Measurements from ENCODE around the gene VPS41.

Gene VPS41

GRCh38 chr7:38727184-38727940 is 181.6 kb downstream of the VPS41 start:
- no peaks in the 10 kb centered on the region for H3K27me3 ChIP-seq (ENCODE audit: control insufficient read depth, insufficient read depth, low read length, poor library complexity, severe bottlenecking)
- no peaks in the 10 kb centered on the region for H3K4me1 ChIP-seq (ENCODE audit: control insufficient read depth, insufficient read depth, low read length)
- no peaks in the 10 kb centered on the region for H3K9me3 ChIP-seq (ENCODE audit: control insufficient read depth, low read length)
- no peak overlapping the region for H3K4me3 ChIP-seq (ENCODE audit: insufficient read depth, low read depth, low read length)
- 92% methylated on average over 3 to 4 of the region's 4 CpGs for WGBS, 2 experiments
- H3K36me3 ChIP-seq (ENCODE audit: control insufficient read depth, insufficient read depth, low read length) = peaks cover 8% of the 10 kb centered on the region
- no peak overlapping the region for H3K27ac ChIP-seq (ENCODE audit: insufficient read depth, low read depth, low read length, poor library complexity, severe bottlenecking)

GRCh38 chr7:38723327-38723726 is 185.7 kb downstream of the VPS41 start:
- Histone ChIP-seq H3K36me3 (ENCODE audit: control insufficient read depth, insufficient read depth, low read length) (peaks cover 8% of the 10 kb centered on the region), H3K4me3 (ENCODE audit: insufficient read depth, low read depth, low read length) (no peak overlapping the region), H3K4me1 (ENCODE audit: control insufficient read depth, insufficient read depth, low read length) (no peaks in the 10 kb centered on the region), H3K9me3 (ENCODE audit: control insufficient read depth, low read length) (no peaks in the 10 kb centered on the region), H3K27ac (ENCODE audit: insufficient read depth, low read depth, low read length, poor library complexity, severe bottlenecking) (no peak overlapping the region), H3K27me3 (ENCODE audit: control insufficient read depth, insufficient read depth, low read length, poor library complexity, severe bottlenecking) (no peaks in the 10 kb centered on the region)
- 95 to 96% methylated on average over 9 to 10 of the region's 10 CpGs for WGBS, 2 experiments

GRCh38 chr7:38716397-38716796 is 192.6 kb downstream of the VPS41 start:
- 92% methylated on average over 4 of the region's 4 CpGs for WGBS, 2 experiments
- Histone ChIP-seq H3K4me3 (ENCODE audit: insufficient read depth, low read depth, low read length) (no peak overlapping the region), H3K9me3 (ENCODE audit: control insufficient read depth, low read length) (no peaks in the 10 kb centered on the region), H3K27me3 (ENCODE audit: control insufficient read depth, insufficient read depth, low read length, poor library complexity, severe bottlenecking) (no peaks in the 10 kb centered on the region), H3K4me1 (ENCODE audit: control insufficient read depth, insufficient read depth, low read length) (no peaks in the 10 kb centered on the region), H3K27ac (ENCODE audit: insufficient read depth, low read depth, low read length, poor library complexity, severe bottlenecking) (no peak overlapping the region), H3K36me3 (ENCODE audit: control insufficient read depth, insufficient read depth, low read length) (no peaks in the 10 kb centered on the region)

- Histone ChIP-seq H3K27me3 (ENCODE audit: control insufficient read depth, insufficient read depth, low read length, poor library complexity, severe bottlenecking) (no peaks in the 10 kb centered on the region), H3K36me3 (ENCODE audit: control insufficient read depth, insufficient read depth, low read length) (no peaks in the 10 kb centered on the region), H3K9me3 (ENCODE audit: control insufficient read depth, low read length) (no peaks in the 10 kb centered on the region), H3K27ac (ENCODE audit: insufficient read depth, low read depth, low read length, poor library complexity, severe bottlenecking) (no peak overlapping the region), H3K4me3 (ENCODE audit: insufficient read depth, low read depth, low read length) (no peak overlapping the region), H3K4me1 (ENCODE audit: control insufficient read depth, insufficient read depth, low read length) (no peaks in the 10 kb centered on the region)
- 98% methylated on average over 3 of the region's 4 CpGs for WGBS, 2 experiments
These were observed 199.9 kb downstream of the VPS41 start for GRCh38 chr7:38709123-38709522.

DNA sequence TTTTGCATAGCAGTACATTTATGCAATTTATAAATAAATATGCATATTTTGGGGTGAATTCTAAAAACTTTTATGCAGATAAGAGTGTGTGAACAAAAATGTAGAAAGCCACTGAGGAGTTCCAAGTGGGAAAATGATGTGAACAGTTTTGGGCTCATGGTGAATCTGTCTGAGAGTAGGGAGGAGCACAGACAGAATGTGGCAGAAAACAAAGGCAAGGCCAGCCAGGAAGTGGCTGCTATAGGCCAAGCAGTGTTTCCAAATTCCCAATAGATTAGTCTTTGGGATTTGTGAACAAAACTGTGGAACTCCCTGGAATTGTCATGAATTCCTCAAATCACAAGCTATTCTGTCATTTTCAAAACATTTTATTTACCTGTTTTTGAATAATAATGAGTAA is 204.2 kb downstream of the VPS41 start:
- Histone ChIP-seq H3K4me1 (ENCODE audit: control insufficient read depth, insufficient read depth, low read length) (no peaks in the 10 kb centered on the region), H3K4me3 (ENCODE audit: insufficient read depth, low read depth, low read length) (no peak overlapping the region), H3K9me3 (ENCODE audit: control insufficient read depth, low read length) (no peaks in the 10 kb centered on the region), H3K36me3 (ENCODE audit: control insufficient read depth, insufficient read depth, low read length) (no peaks in the 10 kb centered on the region), H3K27ac (ENCODE audit: insufficient read depth, low read depth, low read length, poor library complexity, severe bottlenecking) (no peak overlapping the region), H3K27me3 (ENCODE audit: control insufficient read depth, insufficient read depth, low read length, poor library complexity, severe bottlenecking) (no peaks in the 10 kb centered on the region)

DNA sequence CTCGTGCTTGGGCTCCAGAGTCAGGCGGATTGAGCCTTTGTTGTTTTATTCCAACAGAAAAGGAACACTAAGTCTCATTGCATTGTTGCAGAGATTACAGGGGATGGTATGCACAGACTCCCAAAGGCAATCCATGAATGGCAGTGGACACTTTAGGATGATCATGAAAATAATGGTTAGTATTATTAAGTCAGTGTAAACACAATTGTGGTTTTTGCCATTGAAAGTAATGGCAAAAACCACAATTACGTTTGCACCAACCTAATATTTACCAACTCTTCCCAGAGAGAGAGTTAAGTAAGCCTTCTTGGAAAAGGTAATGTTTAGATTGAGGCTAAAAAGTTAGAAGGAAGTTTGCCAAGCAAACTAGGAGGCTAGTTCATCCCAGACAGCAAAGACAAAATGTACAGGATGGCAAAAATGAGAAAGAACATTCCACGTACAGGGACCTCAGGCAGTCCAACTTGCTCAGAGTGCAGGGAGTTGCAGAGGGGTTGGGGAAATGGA is 204.9 kb downstream of the VPS41 start:
- H3K36me3 ChIP-seq (ENCODE audit: control insufficient read depth, insufficient read depth, low read length) = no peaks in the 10 kb centered on the region
- no peak overlapping the region for H3K4me3 ChIP-seq (ENCODE audit: insufficient read depth, low read depth, low read length)
- H3K27ac ChIP-seq (ENCODE audit: insufficient read depth, low read depth, low read length, poor library complexity, severe bottlenecking) = no peak overlapping the region
- 89 to 91% methylated on average over 3 of the region's 4 CpGs for WGBS, 2 experiments
- no peaks in the 10 kb centered on the region for H3K27me3 ChIP-seq (ENCODE audit: control insufficient read depth, insufficient read depth, low read length, poor library complexity, severe bottlenecking)
- no peaks in the 10 kb centered on the region for H3K4me1 ChIP-seq (ENCODE audit: control insufficient read depth, insufficient read depth, low read length)
- no peaks in the 10 kb centered on the region for H3K9me3 ChIP-seq (ENCODE audit: control insufficient read depth, low read length)

- no peak overlapping the region for H3K27ac ChIP-seq (ENCODE audit: insufficient read depth, low read depth, low read length, poor library complexity, severe bottlenecking)
- no peaks in the 10 kb centered on the region for H3K4me1 ChIP-seq (ENCODE audit: control insufficient read depth, insufficient read depth, low read length)
- H3K4me3 ChIP-seq (ENCODE audit: insufficient read depth, low read depth, low read length) = no peak overlapping the region
- H3K27me3 ChIP-seq (ENCODE audit: control insufficient read depth, insufficient read depth, low read length, poor library complexity, severe bottlenecking) = no peaks in the 10 kb centered on the region
- H3K36me3 ChIP-seq (ENCODE audit: control insufficient read depth, insufficient read depth, low read length) = no peaks in the 10 kb centered on the region
- no peaks in the 10 kb centered on the region for H3K9me3 ChIP-seq (ENCODE audit: control insufficient read depth, low read length)
- 90 to 94% methylated on average over 4 of the region's 4 CpGs for WGBS, 2 experiments
These were observed 205.9 kb downstream of the VPS41 start for GRCh38 chr7:38703093-38703492.

DNA sequence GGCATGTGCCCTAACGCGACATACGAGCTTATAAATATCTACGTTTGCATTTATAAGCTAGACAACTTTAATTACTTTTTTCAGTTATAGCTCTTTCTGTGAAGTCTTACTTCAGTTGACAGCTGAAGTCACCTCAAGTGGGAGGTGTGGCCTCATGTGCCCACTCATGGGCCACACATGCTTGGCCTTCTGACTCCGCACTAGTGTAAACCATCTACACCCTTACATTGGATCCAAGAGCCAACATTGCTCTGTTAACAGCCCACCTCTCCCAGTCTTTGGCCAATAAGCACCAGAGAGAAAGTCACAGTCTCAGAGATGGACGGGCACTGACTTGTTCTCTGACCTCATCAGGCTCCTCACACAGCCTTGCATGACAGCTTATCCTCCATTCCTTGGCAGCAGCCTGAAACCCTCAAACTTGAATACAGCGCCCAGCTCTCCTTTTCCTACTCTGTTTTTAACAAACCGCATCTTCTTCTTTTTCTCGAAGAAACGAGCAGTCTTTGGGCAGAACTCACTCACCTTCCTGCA is 206.9 kb downstream of the VPS41 start:
- 84 to 86% methylated on average over 10 of the region's 10 CpGs for WGBS, 2 experiments
- Histone ChIP-seq H3K4me3 (ENCODE audit: insufficient read depth, low read depth, low read length) (no peak overlapping the region), H3K36me3 (ENCODE audit: control insufficient read depth, insufficient read depth, low read length) (no peaks in the 10 kb centered on the region), H3K9me3 (ENCODE audit: control insufficient read depth, low read length) (no peaks in the 10 kb centered on the region), H3K27ac (ENCODE audit: insufficient read depth, low read depth, low read length, poor library complexity, severe bottlenecking) (no peak overlapping the region), H3K4me1 (ENCODE audit: control insufficient read depth, insufficient read depth, low read length) (no peaks in the 10 kb centered on the region), H3K27me3 (ENCODE audit: control insufficient read depth, insufficient read depth, low read length, poor library complexity, severe bottlenecking) (no peaks in the 10 kb centered on the region)

- H3K9me3 ChIP-seq (ENCODE audit: control insufficient read depth, low read length) = no peaks in the 10 kb centered on the region
- H3K27ac ChIP-seq (ENCODE audit: insufficient read depth, low read depth, low read length, poor library complexity, severe bottlenecking) = no peak overlapping the region
- no peaks in the 10 kb centered on the region for H3K36me3 ChIP-seq (ENCODE audit: control insufficient read depth, insufficient read depth, low read length)
- H3K4me1 ChIP-seq (ENCODE audit: control insufficient read depth, insufficient read depth, low read length) = no peaks in the 10 kb centered on the region
- H3K4me3 ChIP-seq (ENCODE audit: insufficient read depth, low read depth, low read length) = no peak overlapping the region
- whole genome bisulfite sequencing, 2 experiments = 88 to 94% methylated on average over 5 of the region's 5 CpGs
- no peaks in the 10 kb centered on the region for H3K27me3 ChIP-seq (ENCODE audit: control insufficient read depth, insufficient read depth, low read length, poor library complexity, severe bottlenecking)
These were observed 208.9 kb downstream of the VPS41 start for GRCh38 chr7:38700116-38700515.

GRCh38 chr7:38699471-38699870 is 209.5 kb downstream of the VPS41 start:
- no peaks in the 10 kb centered on the region for H3K36me3 ChIP-seq (ENCODE audit: control insufficient read depth, insufficient read depth, low read length)
- 93 to 94% methylated on average over 3 of the region's 3 CpGs for WGBS, 2 experiments
- H3K4me1 ChIP-seq (ENCODE audit: control insufficient read depth, insufficient read depth, low read length) = no peaks in the 10 kb centered on the region
- no peak overlapping the region for H3K4me3 ChIP-seq (ENCODE audit: insufficient read depth, low read depth, low read length)
- H3K27ac ChIP-seq (ENCODE audit: insufficient read depth, low read depth, low read length, poor library complexity, severe bottlenecking) = no peak overlapping the region
- no peaks in the 10 kb centered on the region for H3K9me3 ChIP-seq (ENCODE audit: control insufficient read depth, low read length)
- no peaks in the 10 kb centered on the region for H3K27me3 ChIP-seq (ENCODE audit: control insufficient read depth, insufficient read depth, low read length, poor library complexity, severe bottlenecking)

All from ectodermal cell (in vitro differentiated cells).